Measurements from ENCODE around the gene RNU5B-1.

DNA sequence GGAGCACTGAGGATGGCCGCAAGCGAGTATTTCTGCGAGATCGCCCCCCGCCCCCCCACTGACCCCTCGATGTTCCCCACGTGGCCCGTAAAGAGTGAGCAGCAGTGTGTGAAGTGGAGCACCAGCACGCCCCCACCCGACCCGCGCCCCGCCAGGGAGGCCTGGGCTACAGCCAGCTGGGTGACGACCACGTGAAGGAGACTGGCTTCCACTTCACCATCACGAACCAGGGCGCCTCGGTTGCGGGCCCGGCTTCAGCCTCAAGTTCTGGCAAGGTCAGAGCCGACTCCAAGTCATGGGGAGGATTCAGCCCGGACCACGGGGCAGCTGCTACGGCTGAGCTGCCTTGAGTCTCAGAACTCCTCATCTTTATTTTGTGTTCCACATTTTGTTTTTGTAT, 2.4 kb upstream of the RNU5B-1 start:
- TF ChIP-seq, protein P1, sequence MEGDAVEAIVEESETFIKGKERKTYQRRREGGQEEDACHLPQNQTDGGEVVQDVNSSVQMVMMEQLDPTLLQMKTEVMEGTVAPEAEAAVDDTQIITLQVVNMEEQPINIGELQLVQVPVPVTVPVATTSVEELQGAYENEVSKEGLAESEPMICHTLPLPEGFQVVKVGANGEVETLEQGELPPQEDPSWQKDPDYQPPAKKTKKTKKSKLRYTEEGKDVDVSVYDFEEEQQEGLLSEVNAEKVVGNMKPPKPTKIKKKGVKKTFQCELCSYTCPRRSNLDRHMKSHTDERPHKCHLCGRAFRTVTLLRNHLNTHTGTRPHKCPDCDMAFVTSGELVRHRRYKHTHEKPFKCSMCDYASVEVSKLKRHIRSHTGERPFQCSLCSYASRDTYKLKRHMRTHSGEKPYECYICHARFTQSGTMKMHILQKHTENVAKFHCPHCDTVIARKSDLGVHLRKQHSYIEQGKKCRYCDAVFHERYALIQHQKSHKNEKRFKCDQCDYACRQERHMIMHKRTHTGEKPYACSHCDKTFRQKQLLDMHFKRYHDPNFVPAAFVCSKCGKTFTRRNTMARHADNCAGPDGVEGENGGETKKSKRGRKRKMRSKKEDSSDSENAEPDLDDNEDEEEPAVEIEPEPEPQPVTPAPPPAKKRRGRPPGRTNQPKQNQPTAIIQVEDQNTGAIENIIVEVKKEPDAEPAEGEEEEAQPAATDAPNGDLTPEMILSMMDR (IDR thresholded peaks at IDR 0.05; ENCODE audit: poor library complexity) = no peak
- TF ChIP-seq EZH2 (IDR thresholded peaks at IDR 0.05; ENCODE audit: borderline replicate concordance) (no peak), EZH2phosphoT487 (IDR thresholded peaks at IDR 0.05; ENCODE audit: low read depth, severe bottlenecking, unreplicated experiment) (no peak)
